CD14-positive monocyte (primary cell): ENCODE results near the gene TIRAP. TPM values are rescaled to one million over a fixed set of nuclear protein-coding genes. Genes with fewer than 3 reads are reported as not detected.

ENCODE experiments used
- DNase-seq, 3 donors: peaks; one replicate each; pipeline ENCODE4 v3.0.0-alpha.2; 2011 to 2022
- H2AFZ ChIP-seq: 2 replicates; pipeline ENCODE4 v1.6.0; 2012; ENCODE audit warnings: mild to moderate bottlenecking, low read depth, low read length, inconsistent platforms; ENCODE audit not compliant: insufficient read depth, poor library complexity, severe bottlenecking
- H3K27ac ChIP-seq, 2 donors: 1 replicate in 1 of 2; 2 replicates in 1 of 2; pipeline ENCODE4 v1.5.1; 2012 to 2013; ENCODE audit warnings: low read length in 2 of 2, control low read depth in 1 of 2, inconsistent platforms in 1 of 2, low read depth in 1 of 2, mild to moderate bottlenecking in 1 of 2
- H3K27me3 ChIP-seq, 2 donors: one replicate each; pipeline versions ENCODE4 v1.6.0 to v1.6.1; 2011 to 2013; ENCODE audit warnings: low read length in 2 of 2; ENCODE audit not compliant: control insufficient read depth in 2 of 2, insufficient read depth in 2 of 2
- H3K36me3 ChIP-seq, 2 donors: replicated peaks in 1 of 2; 1 replicate in 1 of 2; 2 replicates in 1 of 2; pipeline versions ENCODE4 v1.5.1 to v1.6.1; 2012 to 2013; ENCODE audit warnings: low read length in 2 of 2, control low read depth in 1 of 2, inconsistent platforms in 1 of 2, mild to moderate bottlenecking in 1 of 2; ENCODE audit not compliant: insufficient read depth in 2 of 2, control insufficient read depth in 1 of 2
- H3K4me1 ChIP-seq, 2 donors: 1 replicate in 1 of 2; 2 replicates in 1 of 2; pipeline versions ENCODE4 v1.5.1 to v1.6.1; 2012 to 2013; ENCODE audit warnings: low read length in 2 of 2, control low read depth in 1 of 2, inconsistent platforms in 1 of 2, mild to moderate bottlenecking in 1 of 2, moderate library complexity in 1 of 2; ENCODE audit not compliant: insufficient read depth in 2 of 2, control insufficient read depth in 1 of 2
- H3K4me2 ChIP-seq: replicated peaks from 2 replicates; pipeline ENCODE3; 2012; ENCODE audit warnings: low read length, moderate library complexity, mild to moderate bottlenecking; ENCODE audit not compliant: poor library complexity, severe bottlenecking; ENCODE audit errors: extremely low read depth
- H3K4me3 ChIP-seq, 3 experiments: fragments of 200-600 bp in 1 of 3; sonication (generic) in 1 of 3; replicated peaks in 1 of 3; 1 replicate in 2 of 3; 2 replicates in 1 of 3; pipeline ENCODE4 v1.5.1; 2011 to 2013; ENCODE audit warnings: low read length in 3 of 3, mild to moderate bottlenecking in 3 of 3, control low read depth in 2 of 3, low read depth in 2 of 3, inconsistent platforms in 1 of 3, moderate library complexity in 1 of 3
- H3K79me2 ChIP-seq: 2 replicates; pipeline ENCODE4 v1.6.0; 2012; ENCODE audit warnings: mild to moderate bottlenecking, control low read depth, inconsistent platforms, low read length, moderate library complexity; ENCODE audit not compliant: insufficient read depth
- H3K9ac ChIP-seq: 2 replicates; pipeline ENCODE4 v1.6.0; 2017; ENCODE audit warnings: low read length, mild to moderate bottlenecking; ENCODE audit not compliant: insufficient read depth, poor library complexity, severe bottlenecking
- H3K9me3 ChIP-seq, 2 donors: replicated peaks in 1 of 2; 1 replicate in 1 of 2; 2 replicates in 1 of 2; pipeline versions ENCODE4 v1.5.1 to v1.6.1; 2012 to 2013; ENCODE audit warnings: low read length in 2 of 2, control low read depth in 1 of 2; ENCODE audit not compliant: control insufficient read depth in 1 of 2, insufficient read depth in 1 of 2
- H4K20me1 ChIP-seq: 2 replicates; pipeline ENCODE4 v1.6.0; 2012; ENCODE audit warnings: mild to moderate bottlenecking, low read length, control low read depth, moderate library complexity; ENCODE audit not compliant: insufficient read depth
- H3K27ac Mint-ChIP-seq, 7 donors: one replicate each; pipeline ENCODE4 v1.8.0; 2020; ENCODE audit warnings: mild to moderate bottlenecking in 7 of 7, mixed read lengths in 7 of 7, moderate library complexity in 6 of 7, inconsistent platforms in 2 of 7
- H3K27me3 Mint-ChIP-seq, 3 donors: one replicate each; pipeline ENCODE4 v1.8.0; 2021 to 2022; ENCODE audit warnings: low read depth in 3 of 3, mild to moderate bottlenecking in 3 of 3, mixed read lengths in 3 of 3, moderate library complexity in 3 of 3, inconsistent platforms in 1 of 3
- H3K36me3 Mint-ChIP-seq, 2 donors: one replicate each; pipeline ENCODE4 v1.8.0; 2020; ENCODE audit warnings: mixed read lengths in 2 of 2, inconsistent platforms in 1 of 2, mild to moderate bottlenecking in 1 of 2
- H3K4me1 Mint-ChIP-seq: one replicate; pipeline ENCODE4 v1.8.0; 2020; ENCODE audit warnings: mild to moderate bottlenecking, mixed read lengths
- H3K4me3 Mint-ChIP-seq, 2 donors: one replicate each; pipeline ENCODE4 v1.8.0; 2020; ENCODE audit warnings: mild to moderate bottlenecking in 2 of 2, mixed read lengths in 2 of 2, moderate library complexity in 1 of 2
- H3K9me3 Mint-ChIP-seq, 7 donors: one replicate each; pipeline ENCODE4 v1.8.0; 2020 to 2022; ENCODE audit warnings: mixed read lengths in 7 of 7, mild to moderate bottlenecking in 6 of 7, moderate library complexity in 6 of 7, inconsistent platforms in 2 of 7
- CTCF ChIP-seq: fragments of 200-600 bp; IDR thresholded peaks from one replicate; pipeline ENCODE4 v1.8.0; 2022; ENCODE audit warnings: antibody characterized with exemption, mild to moderate bottlenecking
- WGBS: methylation state at CpG from one replicate; pipeline ENCODE4 v1.1.5; 2013; ENCODE audit warnings: missing lambda C conversion rate; ENCODE audit not compliant: insufficient coverage; 5-methylcytosine and 5-hydroxymethylcytosine counted together
- intact Hi-C, 2 donors: fragments of 100-400 bp; cut with micrococcal nuclease; formaldehyde crosslinking; loops; one replicate each; pipeline versions ENCODE4 v1.15.0 to v1.15.1; 2023
- polyA plus RNA-seq, 3 donors: library from polyadenylated mRNA; depleted of rRNA in 1 of 3; unstranded in 2 of 3; stranded (reverse) in 1 of 3; fragments of 300-500 nt in 2 of 3; fragments of >200 nt in 1 of 3; fragmentation: Illumina TruSeq in 2 of 3; gene quantifications; 1 replicate in 2 of 3; 2 replicates in 1 of 3; pipeline ENCODE4 v1.2.3, GENCODE V29; 2012 to 2021

Gene TIRAP
- polyA plus RNA-seq, 3 donors, result 7.0 to 13.8 (median 11.1) TPM

DNA sequence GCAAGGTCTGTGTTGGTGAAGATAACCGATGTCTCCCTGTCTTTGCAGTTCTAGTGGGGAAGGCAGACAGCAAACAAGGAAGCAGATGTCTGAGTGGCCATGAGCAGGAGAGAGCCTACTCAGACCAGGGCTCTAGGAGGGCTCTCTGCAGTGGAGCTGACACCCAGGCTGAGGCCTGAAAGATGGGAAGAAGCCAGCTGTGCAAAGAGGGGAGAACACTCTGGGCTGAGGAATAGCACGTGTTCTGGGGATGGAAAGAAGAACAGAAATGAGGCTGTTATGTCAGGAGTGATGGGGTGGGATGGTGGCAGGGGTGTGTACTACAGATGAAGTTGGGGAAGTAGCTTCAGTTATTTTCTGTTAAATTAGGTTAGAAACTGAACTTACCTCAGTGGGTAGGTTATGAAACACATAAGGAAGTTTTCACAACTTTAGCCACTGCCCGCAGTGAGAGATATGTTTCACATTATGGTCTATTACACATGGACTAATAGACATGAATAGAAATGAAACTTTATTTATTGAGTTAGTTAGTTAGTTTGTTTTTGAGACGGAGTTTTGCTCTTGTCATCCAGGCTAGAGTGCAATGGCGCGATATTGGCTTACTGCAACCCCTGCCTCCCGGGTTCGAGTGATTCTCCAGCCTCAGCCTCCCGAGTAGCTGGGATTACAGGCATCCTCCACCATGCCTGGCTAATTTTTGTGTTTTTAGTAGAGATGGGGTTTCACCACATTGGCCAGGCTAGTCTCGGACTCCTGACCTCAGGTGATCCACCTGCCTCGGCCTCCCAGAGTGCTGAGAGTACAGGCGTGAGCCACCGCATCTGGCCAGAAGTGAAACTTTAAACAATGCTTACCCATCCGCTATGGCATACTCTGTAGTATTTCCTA is 28.8 kb downstream of the TIRAP start:
- H2AFZ ChIP-seq, result no peak overlapping the region
- WGBS, result 3% methylated on average over 8 of the region's 14 CpGs
- DNase-seq, result peak; percentile 70 to 87 (median 78)
- H3K79me2 ChIP-seq, result peaks cover 34% of the 10 kb centered on the region
- Mint-ChIP-seq H3K9me3 (no peaks in the 10 kb centered on the region), H3K27me3 (no peaks in the 10 kb centered on the region), H3K27ac (peak overlapping the region; percentile 90 to 95 (median 92)), H3K36me3 (peaks cover 25 to 42% of the 10 kb centered on the region in 2 donors), H3K4me3 (peak overlapping the region; percentile 69 to 73), H3K4me1 (peaks cover 55% of the 10 kb centered on the region)
- peaks cover 4 to 25% of the 10 kb centered on the region in 2 donors for H3K36me3 ChIP-seq
- H4K20me1 ChIP-seq, result no peaks in the 10 kb centered on the region
- peak overlapping the region; percentile 35 for H3K9ac ChIP-seq
- peak overlapping the region; percentile 60 for H3K4me2 ChIP-seq
- peak overlapping the region; percentile 3 to 68 (median 37) for H3K4me3 ChIP-seq
- peaks cover 0 to 4% of the 10 kb centered on the region in 2 donors for H3K9me3 ChIP-seq
- intact Hi-C loops, result loop anchor here (2.0 to 5.0 kb wide), 4 partner anchors 46 to 169 kb away; partner anchors contain the start of gene ST3GAL4 (in 1 of the 2)
- peak; percentile 13 for TF ChIP-seq CTCF
- peak overlapping the region; percentile 74 to 84 for H3K27ac ChIP-seq
- peaks cover 51 to 59% of the 10 kb centered on the region in 2 donors for H3K4me1 ChIP-seq
- H3K27me3 ChIP-seq, result no peaks in the 10 kb centered on the region

GRCh38 chr11:126312961-126313360 is 30.1 kb downstream of the TIRAP start:
- H3K27ac ChIP-seq, result peak overlapping the region; percentile 74 to 84
- no peak overlapping the region for H3K4me3 Mint-ChIP-seq
- DNase-seq, result no peak
- intact Hi-C loops, result loop anchor here (5.0 kb wide), 3 partner anchors 44 to 164 kb away; partner anchors contain the start of gene ST3GAL4 (in 1 of the 2)
- H3K9me3 ChIP-seq, result peaks cover 0 to 4% of the 10 kb centered on the region in 2 donors
- peaks cover 4 to 19% of the 10 kb centered on the region in 2 donors for H3K36me3 ChIP-seq
- no peaks in the 10 kb centered on the region for H4K20me1 ChIP-seq
- H3K79me2 ChIP-seq, result peaks cover 42% of the 10 kb centered on the region
- peaks cover 61 to 69% of the 10 kb centered on the region in 2 donors for H3K4me1 ChIP-seq
- H3K4me3 ChIP-seq, result no peak overlapping the region
- no peak overlapping the region for H3K4me2 ChIP-seq
- no peaks in the 10 kb centered on the region for H3K9me3 Mint-ChIP-seq
- 81% methylated on average over 5 of the region's 8 CpGs for WGBS
- H3K27me3 Mint-ChIP-seq, result no peaks in the 10 kb centered on the region
- H3K9ac ChIP-seq, result no peak overlapping the region
- H2AFZ ChIP-seq, result no peak overlapping the region
- H3K36me3 Mint-ChIP-seq, result peaks cover 20 to 31% of the 10 kb centered on the region in 2 donors
- no peak for TF ChIP-seq CTCF
- H3K27ac Mint-ChIP-seq, result peak overlapping the region; percentile 35 to 90 (median 64)
- H3K27me3 ChIP-seq, result no peaks in the 10 kb centered on the region
- H3K4me1 Mint-ChIP-seq, result peaks cover 62% of the 10 kb centered on the region
